ENCODE data around the gene HSF4. TPM values are rescaled to one million over a fixed set of nuclear protein-coding genes. Genes with fewer than 3 reads are reported as not detected.

HSF4 gene
- total RNA-seq, 1 experiment from 2014 or later, result 13.9 TPM

DNA sequence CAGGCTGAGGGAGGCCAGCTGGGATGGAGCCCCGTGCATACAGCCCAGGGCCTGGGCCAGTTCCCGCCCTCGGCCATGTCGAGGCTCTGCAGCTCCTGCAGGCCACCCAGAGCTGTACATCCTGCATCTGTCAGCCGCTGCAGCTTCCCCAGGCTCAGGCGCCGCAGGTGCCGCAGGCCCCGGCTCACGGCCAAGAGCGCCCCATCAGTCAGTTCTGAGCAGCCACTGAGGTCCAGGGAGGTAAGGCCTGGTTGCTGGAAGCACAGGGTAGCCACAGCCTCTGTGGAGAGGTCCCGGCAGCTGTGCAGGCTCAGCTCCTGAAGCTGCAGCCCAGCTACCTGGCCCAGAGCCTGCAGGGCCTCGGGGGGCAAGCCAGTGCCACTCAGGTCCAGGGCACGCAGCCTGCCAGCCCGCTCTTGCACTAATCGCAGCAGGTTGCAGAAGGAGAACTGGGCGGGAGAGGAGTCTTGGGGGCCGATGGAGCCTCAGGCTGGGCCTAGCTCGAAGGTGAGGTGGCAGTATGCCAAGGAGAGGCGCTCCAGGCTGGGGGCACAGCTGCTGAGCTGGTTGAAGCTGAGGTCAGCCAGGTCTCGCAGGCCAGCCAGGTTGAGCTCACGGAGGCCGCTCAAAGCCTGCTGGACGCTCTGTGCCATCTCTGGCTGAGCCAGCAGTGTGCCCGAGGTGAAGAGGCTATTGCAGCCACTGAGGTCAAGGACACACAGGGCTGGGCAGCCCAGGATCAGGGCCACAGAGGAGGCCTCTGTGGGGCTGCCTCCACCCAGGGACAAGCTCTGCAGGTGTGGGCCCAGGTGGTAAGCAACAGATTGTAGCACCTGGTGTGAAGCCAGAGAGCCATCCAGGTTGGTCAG is 45.8 kb downstream of the HSF4 start:
- POLR2A ChIA-PET (ENCODE audit: low non-redundant PET), result interaction anchor here (0.6 kb wide), 1 partner anchor 259 kb away, joined by 3 read pairs; no protein-coding TSS in a partner anchor
- TF ChIP-seq, protein P1, sequence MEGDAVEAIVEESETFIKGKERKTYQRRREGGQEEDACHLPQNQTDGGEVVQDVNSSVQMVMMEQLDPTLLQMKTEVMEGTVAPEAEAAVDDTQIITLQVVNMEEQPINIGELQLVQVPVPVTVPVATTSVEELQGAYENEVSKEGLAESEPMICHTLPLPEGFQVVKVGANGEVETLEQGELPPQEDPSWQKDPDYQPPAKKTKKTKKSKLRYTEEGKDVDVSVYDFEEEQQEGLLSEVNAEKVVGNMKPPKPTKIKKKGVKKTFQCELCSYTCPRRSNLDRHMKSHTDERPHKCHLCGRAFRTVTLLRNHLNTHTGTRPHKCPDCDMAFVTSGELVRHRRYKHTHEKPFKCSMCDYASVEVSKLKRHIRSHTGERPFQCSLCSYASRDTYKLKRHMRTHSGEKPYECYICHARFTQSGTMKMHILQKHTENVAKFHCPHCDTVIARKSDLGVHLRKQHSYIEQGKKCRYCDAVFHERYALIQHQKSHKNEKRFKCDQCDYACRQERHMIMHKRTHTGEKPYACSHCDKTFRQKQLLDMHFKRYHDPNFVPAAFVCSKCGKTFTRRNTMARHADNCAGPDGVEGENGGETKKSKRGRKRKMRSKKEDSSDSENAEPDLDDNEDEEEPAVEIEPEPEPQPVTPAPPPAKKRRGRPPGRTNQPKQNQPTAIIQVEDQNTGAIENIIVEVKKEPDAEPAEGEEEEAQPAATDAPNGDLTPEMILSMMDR (conservative IDR thresholded peaks at IDR 0.05; ENCODE audit: low read depth, low read length), result no peak
- TF ChIP-seq EZH2 (IDR thresholded peaks at IDR 0.05; ENCODE audit: borderline replicate concordance, low read depth, low read length, poor library complexity, severe bottlenecking), result no peak
- H3K9me3 ChIP-seq (ENCODE audit: low read depth, low read length, poor library complexity, severe bottlenecking), result no peaks in the 10 kb centered on the region

DNA sequence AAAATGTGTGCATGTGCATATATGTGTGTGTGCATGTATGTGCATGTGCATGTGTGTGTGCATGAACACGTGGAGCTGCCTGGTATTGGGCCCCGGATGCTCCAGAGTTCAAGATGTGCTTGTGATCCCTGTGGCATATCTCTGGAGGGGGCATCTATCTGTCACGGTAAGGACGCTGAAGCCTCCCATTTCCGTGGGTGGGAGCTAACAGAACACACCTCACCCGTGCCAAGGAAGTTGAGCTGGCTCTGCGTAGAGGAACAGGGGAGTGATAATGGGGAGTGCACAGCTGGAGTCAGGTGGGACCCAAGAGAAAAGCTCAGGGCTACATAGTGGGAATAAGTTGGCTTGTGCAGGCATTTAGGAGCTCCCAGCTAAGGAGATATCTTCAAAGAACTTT is 47.1 kb downstream of the HSF4 start:
- POLR2A ChIA-PET (ENCODE audit: low non-redundant PET), result no interaction called here
- Histone ChIP-seq H3K9me3 (ENCODE audit: low read depth, low read length, poor library complexity, severe bottlenecking) (no peaks in the 10 kb centered on the region), H3K36me3 (ENCODE audit: insufficient read depth, low read length, poor library complexity, severe bottlenecking) (no peaks in the 10 kb centered on the region), H3K4me3 (ENCODE audit: low read depth, low read length, poor library complexity, severe bottlenecking) (no peak overlapping the region), H3K27ac (ENCODE audit: low read depth, low read length, poor library complexity, severe bottlenecking) (no peak overlapping the region), H3K4me1 (ENCODE audit: insufficient read depth, low read length, poor library complexity, severe bottlenecking) (no peaks in the 10 kb centered on the region), H3K27me3 (replicated peaks; ENCODE audit: insufficient read depth, low read depth, low read length, poor library complexity) (no peaks in the 10 kb centered on the region)
- no peak for TF ChIP-seq EZH2 (IDR thresholded peaks at IDR 0.05; ENCODE audit: borderline replicate concordance, low read depth, low read length, poor library complexity, severe bottlenecking)
- TF ChIP-seq, protein P1 (conservative IDR thresholded peaks at IDR 0.05; ENCODE audit: low read depth, low read length), result no peak
- CTCF ChIA-PET, result interaction anchor here (0.6 to 1.0 kb wide), 2 partner anchors 13 to 346 kb away, joined by 3 read pairs; no protein-coding TSS in a partner anchor
- intact Hi-C loops (cut with micrococcal nuclease; ENCODE audit: unreplicated experiment), result no loop called here
- no TSS peak for BruUV-seq (replicated peaks)
- no peak for DNase-seq (ENCODE audit: low spot score)

More for the DNA sequence above, 45.8 kb downstream of the HSF4 start:
- Histone ChIP-seq H3K4me3 (ENCODE audit: low read depth, low read length, poor library complexity, severe bottlenecking) (no peak overlapping the region), H3K4me1 (ENCODE audit: insufficient read depth, low read length, poor library complexity, severe bottlenecking) (no peaks in the 10 kb centered on the region), H3K36me3 (ENCODE audit: insufficient read depth, low read length, poor library complexity, severe bottlenecking) (no peaks in the 10 kb centered on the region), H3K27ac (ENCODE audit: low read depth, low read length, poor library complexity, severe bottlenecking) (no peak overlapping the region), H3K27me3 (replicated peaks; ENCODE audit: insufficient read depth, low read depth, low read length, poor library complexity) (no peaks in the 10 kb centered on the region)
- BruUV-seq (replicated peaks), result no TSS peak
- CTCF ChIA-PET, result no interaction called here
- intact Hi-C loops (cut with micrococcal nuclease; ENCODE audit: unreplicated experiment), result no loop called here
- DNase-seq (ENCODE audit: low spot score), result no peak

DNA sequence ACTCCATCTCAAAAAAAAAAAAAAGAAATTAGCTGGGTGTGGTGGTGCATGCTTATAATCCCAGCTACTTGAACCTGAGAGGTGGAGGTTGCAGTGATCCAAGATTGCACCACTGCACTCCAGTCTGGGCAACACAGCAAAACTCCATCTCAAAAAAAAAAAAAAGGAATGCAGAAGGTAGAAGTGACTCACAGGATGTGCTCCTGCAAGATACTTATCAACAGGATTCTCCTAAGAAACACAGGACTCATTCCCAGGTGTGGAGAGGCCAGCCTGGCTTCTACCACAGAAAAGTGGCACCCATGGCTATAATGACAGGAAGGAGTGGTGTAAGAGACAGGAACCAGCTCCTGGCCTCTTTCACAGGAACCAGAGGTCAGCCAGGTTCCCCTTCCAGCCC is 48.2 kb downstream of the HSF4 start:
- Histone ChIP-seq H3K27me3 (replicated peaks; ENCODE audit: insufficient read depth, low read depth, low read length, poor library complexity) (no peaks in the 10 kb centered on the region), H3K27ac (ENCODE audit: low read depth, low read length, poor library complexity, severe bottlenecking) (no peak overlapping the region), H3K9me3 (ENCODE audit: low read depth, low read length, poor library complexity, severe bottlenecking) (no peaks in the 10 kb centered on the region), H3K4me1 (ENCODE audit: insufficient read depth, low read length, poor library complexity, severe bottlenecking) (no peaks in the 10 kb centered on the region), H3K36me3 (ENCODE audit: insufficient read depth, low read length, poor library complexity, severe bottlenecking) (no peaks in the 10 kb centered on the region), H3K4me3 (ENCODE audit: low read depth, low read length, poor library complexity, severe bottlenecking) (no peak overlapping the region)
- TF ChIP-seq, protein P1 (conservative IDR thresholded peaks at IDR 0.05; ENCODE audit: low read depth, low read length), result no peak
- no peak for TF ChIP-seq EZH2 (IDR thresholded peaks at IDR 0.05; ENCODE audit: borderline replicate concordance, low read depth, low read length, poor library complexity, severe bottlenecking)
- POLR2A ChIA-PET (ENCODE audit: low non-redundant PET), result no interaction called here
- intact Hi-C loops (cut with micrococcal nuclease; ENCODE audit: unreplicated experiment), result no loop called here
- DNase-seq (ENCODE audit: low spot score), result no peak
- CTCF ChIA-PET, result interaction anchor here (0.6 kb wide), 1 partner anchor 180 kb away, joined by 3 read pairs; no protein-coding TSS in a partner anchor
- BruUV-seq (replicated peaks), result no TSS peak

Data from A673 (cell line).